Caco-2 (cell line): ENCODE data around the gene IQGAP3. TPM values are rescaled to one million over a fixed set of nuclear protein-coding genes. Genes with fewer than 3 reads are reported as not detected.

Experiments
- BruUV-seq: library from RNA; stranded (reverse); fragments of 400-500 nt; replicated peaks from 2 replicates; lab custom pipeline; 2021; lab: Mats Ljungman, UMichigan
- CTCF ChIA-PET: fragments of 300-600 bp; sonication (Branson Sonifier 250); formaldehyde crosslinking; loops from one replicate; lab custom pipeline; 2022; ENCODE audit warnings: antibody characterized with exemption; lab: Charles Lee
- POLR2A ChIA-PET: fragments of 300-600 bp; sonication (Branson Sonifier 250); formaldehyde crosslinking; loops from one replicate; lab custom pipeline; 2022; ENCODE audit warnings: antibody characterized with exemption; lab: Charles Lee
- DNase-seq, 2 experiments: peaks; one replicate each; pipeline versions ENCODE4 v3.0.0 to v3.0.0-alpha.2; 2020 to 2022
- H3K27me3 ChIP-seq: replicated peaks from 2 replicates; pipeline ENCODE4 v1.6.0; 2011; ENCODE audit warnings: low read length; ENCODE audit not compliant: control insufficient read depth, insufficient read depth
- H3K36me3 ChIP-seq: 2 replicates; pipeline ENCODE4 v1.5.1; 2011; ENCODE audit warnings: low read length; ENCODE audit not compliant: control insufficient read depth, insufficient read depth
- H3K4me1 ChIP-seq: fragments of 250-450 bp; sonication (Bioruptor Pico); 2 replicates; pipeline ENCODE4 v1.5.1; 2020; ENCODE audit warnings: mild to moderate bottlenecking
- H3K4me3 ChIP-seq: 2 replicates; pipeline ENCODE4 v1.5.1; 2011; ENCODE audit warnings: low read depth, mild to moderate bottlenecking, control low read depth, low read length
- H3K9me3 ChIP-seq: fragments of 250-450 bp; sonication (Bioruptor Pico); 2 replicates; pipeline ENCODE4 v1.5.1; 2020; ENCODE audit warnings: mild to moderate bottlenecking, moderate library complexity
- H3K27ac Mint-ChIP-seq: one replicate; pipeline ENCODE4 v1.8.0; 2022; ENCODE audit warnings: mixed read lengths; ENCODE audit not compliant: unreplicated experiment
- H3K27me3 Mint-ChIP-seq: one replicate; pipeline ENCODE4 v1.8.0; 2022; ENCODE audit warnings: mixed read lengths; ENCODE audit not compliant: insufficient read depth, unreplicated experiment
- H3K36me3 Mint-ChIP-seq: one replicate; pipeline ENCODE4 v1.8.0; 2022; ENCODE audit warnings: mild to moderate bottlenecking, mixed read lengths; ENCODE audit not compliant: insufficient read depth, unreplicated experiment
- H3K4me1 Mint-ChIP-seq: one replicate; pipeline ENCODE4 v1.8.0; 2022; ENCODE audit warnings: low read depth, mixed read lengths; ENCODE audit not compliant: unreplicated experiment
- H3K4me3 Mint-ChIP-seq: one replicate; pipeline ENCODE4 v1.8.0; 2022; ENCODE audit warnings: mild to moderate bottlenecking, moderate library complexity, mixed read lengths; ENCODE audit not compliant: unreplicated experiment
- H3K9me3 Mint-ChIP-seq: one replicate; pipeline ENCODE4 v1.8.0; 2022; ENCODE audit warnings: mixed read lengths; ENCODE audit not compliant: unreplicated experiment
- intact Hi-C: fragments of 100-400 bp; cut with micrococcal nuclease; formaldehyde crosslinking; loops from one replicate; pipeline ENCODE4 v1.10.0; 2022; ENCODE audit not compliant: unreplicated experiment
- total RNA-seq: library from RNA; stranded (reverse); gene quantifications from 2 replicates; pipeline ENCODE4 v1.2.3, GENCODE V29; 2022
- TF ChIP-seq, protein P1 (sequence below), 2 experiments: fragments of 200-600 bp in 1 of 2; IDR thresholded peaks; 1 replicate in 1 of 2; 2 replicates in 1 of 2; pipeline versions ENCODE4 v1.5.1 to v1.8.0; 2011 to 2022; ENCODE audit warnings: antibody characterized with exemption in 1 of 2, control low read depth in 1 of 2, inconsistent platforms in 1 of 2, low read depth in 1 of 2, low read length in 1 of 2, mild to moderate bottlenecking in 1 of 2, moderate library complexity in 1 of 2; ENCODE audit not compliant: insufficient read depth in 1 of 2, severe bottlenecking in 1 of 2, unreplicated experiment in 1 of 2

The IQGAP3 gene
- total RNA-seq, 1 experiment from 2014 or later = 37.6 TPM

DNA sequence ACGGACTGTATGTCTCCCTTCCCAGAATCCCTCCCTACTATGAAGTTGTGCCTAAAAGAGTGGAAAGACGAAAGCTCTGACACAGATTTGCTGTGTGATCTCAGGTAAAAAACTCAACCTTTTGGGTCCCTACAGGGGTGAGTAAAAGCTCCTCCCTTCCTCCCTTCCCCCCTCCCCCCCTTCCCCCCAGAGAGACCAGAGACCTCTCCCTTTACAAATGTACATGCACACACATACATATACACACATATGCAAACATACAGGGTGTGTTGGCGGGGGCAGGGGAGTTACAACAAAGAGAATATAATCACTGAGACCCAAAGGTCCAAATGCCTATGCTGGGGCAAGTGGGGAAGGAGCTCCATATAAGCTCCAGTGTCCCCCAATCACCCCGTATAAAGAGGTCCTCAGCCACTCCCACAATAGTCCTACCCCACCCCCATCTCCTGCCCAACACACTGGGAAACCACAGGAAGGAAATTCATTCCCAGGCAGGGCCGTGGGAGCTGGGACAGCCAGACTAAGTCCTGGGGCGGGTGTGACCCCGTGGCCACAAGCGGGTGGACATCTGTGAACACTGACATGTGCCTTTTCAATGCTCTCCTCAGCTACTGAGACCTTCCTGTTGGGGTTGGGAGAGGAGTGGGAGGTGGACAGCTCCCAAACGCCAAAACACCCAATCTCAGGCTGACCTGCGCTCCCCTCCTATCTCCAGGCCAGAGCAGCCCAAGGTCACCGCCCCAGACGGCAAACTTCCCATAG lies 73.8 kb downstream of the IQGAP3 start:
- peak overlapping the region; percentile 29 for H3K27ac Mint-ChIP-seq
- POLR2A ChIA-PET = interaction anchor here (0.8 kb wide), 1 partner anchor 41 kb away, joined by 3 read pairs; no protein-coding TSS in a partner anchor
- peaks cover 29% of the 10 kb centered on the region for H3K4me1 ChIP-seq

DNA sequence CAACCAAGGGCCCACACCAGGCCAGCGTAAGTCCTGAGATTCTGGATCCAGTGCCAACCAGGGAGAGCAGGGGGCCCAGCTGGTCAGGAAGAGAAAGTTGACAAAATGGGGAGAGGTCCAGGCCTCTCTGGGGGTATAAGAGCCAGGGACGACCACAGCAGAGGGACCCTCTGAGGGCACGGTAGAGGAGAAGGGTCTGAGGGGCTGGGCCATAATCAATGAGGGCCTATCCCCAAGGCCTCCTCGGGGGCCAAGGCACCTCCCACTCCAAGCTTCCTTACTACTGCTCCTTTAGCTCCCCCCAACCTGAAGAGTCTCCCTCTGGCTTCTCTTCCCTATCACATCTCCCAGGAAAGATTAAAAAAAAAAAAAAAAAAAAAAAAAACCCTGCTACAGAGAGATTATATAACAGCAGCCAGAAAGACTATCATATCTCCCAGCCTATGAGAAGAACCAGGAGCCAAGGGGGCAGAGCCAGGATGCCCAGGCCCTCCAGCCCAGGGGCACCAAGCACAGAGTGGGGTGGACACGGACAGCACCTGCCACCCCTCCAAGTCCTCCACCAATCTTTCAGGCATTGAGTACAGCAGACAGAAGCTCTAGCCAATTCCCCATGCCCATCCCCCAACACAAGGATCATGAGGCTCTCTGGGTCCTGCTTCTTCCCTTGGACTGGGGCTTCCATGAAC lies 74.5 kb downstream of the IQGAP3 start:
- Mint-ChIP-seq H3K27me3 (no peaks in the 10 kb centered on the region), H3K27ac (no peak overlapping the region), H3K4me1 (peaks cover 10% of the 10 kb centered on the region), H3K4me3 (no peak overlapping the region), H3K9me3 (no peaks in the 10 kb centered on the region), H3K36me3 (peaks cover under 1% of the 10 kb centered on the region)
- no TSS peak for BruUV-seq
- Histone ChIP-seq H3K4me1 (peaks cover 22% of the 10 kb centered on the region), H3K27me3 (no peaks in the 10 kb centered on the region), H3K36me3 (no peaks in the 10 kb centered on the region), H3K4me3 (no peak overlapping the region), H3K9me3 (no peaks in the 10 kb centered on the region)
- no peak for DNase-seq
- ChIA-PET CTCF (no interaction called here), POLR2A (no interaction called here)
- intact Hi-C loops = no loop called here
- TF ChIP-seq, protein P1, sequence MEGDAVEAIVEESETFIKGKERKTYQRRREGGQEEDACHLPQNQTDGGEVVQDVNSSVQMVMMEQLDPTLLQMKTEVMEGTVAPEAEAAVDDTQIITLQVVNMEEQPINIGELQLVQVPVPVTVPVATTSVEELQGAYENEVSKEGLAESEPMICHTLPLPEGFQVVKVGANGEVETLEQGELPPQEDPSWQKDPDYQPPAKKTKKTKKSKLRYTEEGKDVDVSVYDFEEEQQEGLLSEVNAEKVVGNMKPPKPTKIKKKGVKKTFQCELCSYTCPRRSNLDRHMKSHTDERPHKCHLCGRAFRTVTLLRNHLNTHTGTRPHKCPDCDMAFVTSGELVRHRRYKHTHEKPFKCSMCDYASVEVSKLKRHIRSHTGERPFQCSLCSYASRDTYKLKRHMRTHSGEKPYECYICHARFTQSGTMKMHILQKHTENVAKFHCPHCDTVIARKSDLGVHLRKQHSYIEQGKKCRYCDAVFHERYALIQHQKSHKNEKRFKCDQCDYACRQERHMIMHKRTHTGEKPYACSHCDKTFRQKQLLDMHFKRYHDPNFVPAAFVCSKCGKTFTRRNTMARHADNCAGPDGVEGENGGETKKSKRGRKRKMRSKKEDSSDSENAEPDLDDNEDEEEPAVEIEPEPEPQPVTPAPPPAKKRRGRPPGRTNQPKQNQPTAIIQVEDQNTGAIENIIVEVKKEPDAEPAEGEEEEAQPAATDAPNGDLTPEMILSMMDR (IDR thresholded peaks at IDR 0.05; ENCODE audit: insufficient read depth in 1 of 2, low read depth in 1 of 2, low read length in 1 of 2, severe bottlenecking in 1 of 2, unreplicated experiment in 1 of 2) = no peak

More for the DNA sequence above, 73.8 kb downstream of the IQGAP3 start:
- Histone ChIP-seq H3K9me3 (no peaks in the 10 kb centered on the region), H3K4me3 (peak overlapping the region; percentile 93), H3K27me3 (no peaks in the 10 kb centered on the region), H3K36me3 (no peaks in the 10 kb centered on the region)
- CTCF ChIA-PET = interaction anchor here (6.9 kb wide), 1 partner anchor 41 kb away, joined by 87 read pairs; no protein-coding TSS in a partner anchor
- H3K9me3 Mint-ChIP-seq = no peaks in the 10 kb centered on the region
- TF ChIP-seq, protein P1 (IDR thresholded peaks at IDR 0.05; ENCODE audit: insufficient read depth in 1 of 2, low read depth in 1 of 2, low read length in 1 of 2, severe bottlenecking in 1 of 2, unreplicated experiment in 1 of 2) = no peak
- BruUV-seq = no TSS peak
- peaks cover 7% of the 10 kb centered on the region for H3K36me3 Mint-ChIP-seq
- no peaks in the 10 kb centered on the region for H3K27me3 Mint-ChIP-seq
- DNase-seq = no peak
- peak overlapping the region; percentile 89 for H3K4me3 Mint-ChIP-seq
- intact Hi-C loops = no loop called here
- peaks cover 16% of the 10 kb centered on the region for H3K4me1 Mint-ChIP-seq

DNA sequence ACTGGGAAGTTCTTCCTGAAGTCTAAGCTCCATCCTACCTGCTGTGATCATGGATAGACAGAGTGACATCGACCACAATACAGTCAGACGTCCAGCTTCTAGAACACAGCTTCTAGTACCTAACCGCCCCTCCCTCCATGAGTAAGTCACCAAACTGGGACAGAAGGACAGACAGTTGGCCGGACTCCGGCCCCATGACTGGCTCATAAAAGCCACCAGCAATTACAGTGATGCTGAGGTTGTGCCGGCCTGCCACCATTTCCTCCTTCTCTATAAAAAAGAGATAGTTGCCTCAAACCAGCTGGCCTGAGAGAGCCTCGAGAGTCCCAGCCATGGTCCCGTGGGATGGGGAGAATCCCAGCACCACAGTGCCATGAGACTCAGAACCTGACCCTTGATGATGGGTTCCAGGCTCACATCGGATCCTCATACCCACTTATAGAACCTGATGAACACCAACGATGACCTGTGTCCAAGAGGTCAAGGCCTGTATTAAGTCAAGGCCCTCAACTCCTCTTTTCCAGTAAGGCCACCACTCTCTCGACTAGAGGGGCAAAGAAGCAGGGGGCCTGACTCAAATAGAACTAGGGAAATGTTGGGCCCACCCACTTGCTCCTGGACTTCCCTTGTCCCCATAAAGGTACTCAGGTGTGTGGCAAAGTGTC lies 75.2 kb downstream of the IQGAP3 start:
- Histone ChIP-seq H3K9me3 (no peaks in the 10 kb centered on the region), H3K36me3 (no peaks in the 10 kb centered on the region), H3K4me3 (no peak overlapping the region), H3K4me1 (peaks cover 15% of the 10 kb centered on the region), H3K27me3 (no peaks in the 10 kb centered on the region)
- H3K27me3 Mint-ChIP-seq = no peaks in the 10 kb centered on the region
- peaks cover 10% of the 10 kb centered on the region for H3K4me1 Mint-ChIP-seq
- intact Hi-C loops = no loop called here
- DNase-seq = no peak
- POLR2A ChIA-PET = no interaction called here
- no TSS peak for BruUV-seq
- H3K4me3 Mint-ChIP-seq = no peak overlapping the region
- H3K9me3 Mint-ChIP-seq = no peaks in the 10 kb centered on the region
- TF ChIP-seq, protein P1 (IDR thresholded peaks at IDR 0.05; ENCODE audit: insufficient read depth in 1 of 2, low read depth in 1 of 2, low read length in 1 of 2, severe bottlenecking in 1 of 2, unreplicated experiment in 1 of 2) = no peak
- CTCF ChIA-PET = interaction anchor here (0.7 kb wide), 1 partner anchor 17 kb away, joined by 6 read pairs; no protein-coding TSS in a partner anchor
- H3K36me3 Mint-ChIP-seq = no peaks in the 10 kb centered on the region
- no peak overlapping the region for H3K27ac Mint-ChIP-seq
